Measurements from ENCODE around the gene C8G.
A peak's percentile ranks its signal among the peaks of the same experiment; 100 is the strongest.

Gene C8G

DNA sequence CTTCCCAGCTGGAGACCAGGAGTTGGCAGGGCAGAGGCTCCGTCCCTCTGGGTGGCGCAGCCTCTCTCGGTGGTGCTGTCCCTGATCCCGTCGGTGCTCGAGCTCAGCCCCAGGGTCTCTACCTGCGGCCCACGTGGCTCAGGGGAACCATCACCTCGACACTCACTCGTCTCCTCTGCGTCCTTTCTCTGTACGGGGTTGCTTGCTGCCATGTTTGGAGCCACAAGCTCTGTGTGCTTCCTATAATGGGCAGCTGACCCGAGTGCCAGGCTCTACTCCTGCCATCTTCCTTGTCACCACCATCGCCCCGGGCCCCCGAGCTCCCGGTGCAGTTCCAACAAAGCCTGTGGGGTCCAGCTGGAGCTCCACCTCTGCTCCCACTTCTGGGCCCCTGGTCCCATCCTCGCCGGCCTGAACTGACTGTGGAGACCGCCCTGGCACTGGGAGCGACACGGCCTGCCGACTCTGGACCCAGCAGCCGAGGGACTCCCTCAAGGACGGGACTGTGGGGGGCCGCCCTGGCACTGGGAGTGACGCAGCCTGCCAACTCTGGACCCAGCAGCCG, 5.5 kb upstream of the C8G start:
- Histone ChIP-seq H3K27ac (no peak overlapping the region), H3K4me3 (no peak overlapping the region)

DNA sequence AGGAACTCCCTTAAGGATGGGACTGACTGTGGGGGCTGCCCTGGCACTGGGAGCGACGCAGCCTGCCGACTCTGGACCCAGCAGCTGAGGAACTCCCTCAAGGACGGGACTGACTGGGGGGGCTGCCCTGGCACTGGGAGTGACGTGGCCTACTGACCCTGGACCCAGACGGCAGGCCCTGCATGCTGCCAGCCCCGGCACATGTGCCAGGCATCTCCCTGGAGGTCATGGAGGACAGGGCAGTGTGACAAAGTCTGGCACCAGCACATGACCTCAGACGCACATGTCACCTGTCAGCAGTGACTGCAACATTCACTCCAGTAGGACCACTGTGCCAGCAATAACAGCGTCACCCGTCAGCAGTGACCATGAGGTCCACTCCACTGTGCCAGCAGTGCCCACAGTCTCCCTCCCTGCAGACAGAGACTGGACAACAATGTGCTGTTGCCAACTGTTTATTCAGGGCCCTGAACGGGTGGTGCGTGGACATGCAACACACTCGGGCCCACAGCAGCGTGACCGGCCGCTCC, 5.0 kb upstream of the C8G start:
- Histone ChIP-seq H3K4me3 (no peak overlapping the region), H3K27ac (no peak overlapping the region)

DNA sequence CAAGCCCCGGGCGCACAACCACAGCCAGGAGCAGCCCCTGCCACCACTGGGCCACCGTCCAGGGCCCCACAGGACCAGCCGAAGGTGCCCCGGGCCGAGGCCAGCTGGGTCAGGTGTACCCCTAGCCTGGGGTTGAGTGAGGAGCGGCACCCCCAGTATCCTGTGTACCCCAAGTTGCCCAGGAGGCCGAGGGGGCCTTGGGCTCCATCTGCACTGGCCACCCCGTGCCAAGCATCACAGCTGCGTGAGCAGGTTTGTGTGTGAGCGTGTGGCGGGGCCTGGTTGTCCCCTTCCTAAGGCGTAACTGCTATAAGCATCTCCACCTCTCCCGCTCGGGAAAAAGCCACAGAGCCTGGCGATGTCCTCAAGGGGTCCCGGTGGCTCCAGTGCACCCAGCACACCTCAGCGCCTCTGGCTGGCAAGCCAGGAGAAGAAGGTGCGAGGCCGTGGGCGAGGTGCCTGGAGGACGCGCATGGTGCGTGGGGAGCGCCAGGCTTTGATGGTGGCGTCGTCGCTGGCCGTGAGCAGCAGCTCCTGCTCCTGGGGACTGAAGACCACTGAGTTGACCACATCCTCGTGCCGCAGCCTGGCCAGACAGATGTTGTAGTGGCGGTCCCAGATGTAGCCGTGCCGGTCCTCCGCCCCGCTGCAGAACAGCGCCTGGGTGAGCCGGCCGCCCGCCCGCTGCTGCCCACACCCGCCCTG, 4.4 kb upstream of the C8G start:
- H3K4me3 ChIP-seq: no peak overlapping the region
- no peak overlapping the region for H3K27ac ChIP-seq

DNA sequence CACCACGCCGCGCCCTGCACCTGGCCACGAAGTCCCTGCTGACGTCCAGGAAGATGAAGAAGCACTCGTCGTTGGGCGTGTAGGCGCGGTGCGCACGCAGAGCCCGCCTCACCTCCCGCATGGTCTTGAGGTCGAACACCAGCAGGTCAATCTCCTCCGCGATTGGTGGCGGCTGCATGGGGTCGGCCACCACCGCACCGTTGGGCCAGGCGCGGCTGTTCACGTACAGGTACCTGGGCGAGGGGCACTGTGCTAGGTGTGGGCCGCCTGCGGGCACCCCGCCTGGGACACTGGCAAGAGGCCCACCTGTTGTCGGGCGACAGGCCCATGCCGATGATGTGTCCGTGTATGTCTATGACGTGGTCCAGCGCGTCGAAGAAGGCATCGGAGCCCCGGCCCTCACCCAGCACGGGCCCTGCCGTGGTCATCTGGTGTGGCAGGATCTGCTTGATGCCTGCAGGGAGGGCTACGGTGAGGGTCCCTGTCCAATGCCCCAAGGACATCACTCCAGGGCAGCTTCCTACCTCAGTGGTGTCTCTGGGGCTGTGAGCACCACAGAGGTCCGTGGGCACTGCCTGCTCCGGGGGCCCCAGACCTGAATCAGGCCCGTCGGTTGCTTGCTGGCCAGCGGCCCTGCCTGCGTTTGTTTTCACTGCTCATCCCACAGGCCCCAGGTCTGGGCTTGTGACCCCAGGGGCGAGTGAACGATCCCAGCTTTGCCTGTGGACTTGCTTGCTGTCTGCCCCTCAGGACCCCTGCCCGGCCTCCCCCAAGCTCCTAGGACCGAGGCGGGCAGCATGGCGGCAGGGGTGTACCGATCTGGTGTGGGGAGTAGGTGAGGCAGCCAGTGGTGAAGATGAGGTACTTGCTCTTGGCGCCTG, 3.6 kb upstream of the C8G start:
- Histone ChIP-seq H3K4me3 (no peak overlapping the region), H3K27ac (no peak overlapping the region)

DNA sequence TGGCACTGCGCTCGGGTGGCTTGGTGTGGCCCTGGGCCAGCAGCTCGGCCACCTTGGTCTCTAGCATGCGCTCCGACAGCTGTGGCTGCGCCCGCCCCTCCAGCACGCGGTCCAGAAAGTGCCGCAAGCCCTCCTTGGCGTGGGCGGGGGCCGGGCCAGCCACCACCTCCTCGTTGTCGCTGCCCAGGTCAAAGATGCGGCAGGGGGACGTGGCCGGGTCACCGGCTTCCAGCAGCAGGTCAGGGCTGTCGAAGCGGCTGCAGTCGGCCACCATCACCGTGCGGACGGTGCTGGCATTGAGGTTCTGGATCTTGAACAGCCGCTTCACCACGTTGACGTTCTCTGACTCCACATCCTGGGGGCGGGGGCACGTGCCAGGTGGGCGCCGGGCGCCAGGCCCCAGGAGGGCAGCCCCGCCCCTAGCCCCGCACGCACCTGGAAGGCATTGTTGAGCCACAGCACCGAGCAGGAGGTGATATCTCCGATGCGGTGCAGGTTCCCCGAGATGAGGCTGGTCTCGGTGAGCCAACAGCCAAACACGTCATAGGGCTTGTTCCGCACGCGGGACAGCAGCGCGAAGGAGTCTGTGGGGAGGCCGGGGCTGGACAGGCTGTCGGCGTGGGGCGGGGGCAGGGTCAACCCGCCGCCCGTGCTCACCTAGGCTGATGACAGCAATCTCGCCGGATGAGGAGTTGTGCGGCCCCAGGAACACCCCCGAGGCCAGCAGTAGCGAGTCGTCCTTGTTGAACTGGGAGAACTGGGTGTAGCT, 2.7 kb upstream of the C8G start:
- Histone ChIP-seq H3K27ac (peak overlapping the region in 2 of 21 experiments; percentile 93 to 94), H3K4me3 (peak overlapping the region in 1 of 7 experiments; percentile 87)

DNA sequence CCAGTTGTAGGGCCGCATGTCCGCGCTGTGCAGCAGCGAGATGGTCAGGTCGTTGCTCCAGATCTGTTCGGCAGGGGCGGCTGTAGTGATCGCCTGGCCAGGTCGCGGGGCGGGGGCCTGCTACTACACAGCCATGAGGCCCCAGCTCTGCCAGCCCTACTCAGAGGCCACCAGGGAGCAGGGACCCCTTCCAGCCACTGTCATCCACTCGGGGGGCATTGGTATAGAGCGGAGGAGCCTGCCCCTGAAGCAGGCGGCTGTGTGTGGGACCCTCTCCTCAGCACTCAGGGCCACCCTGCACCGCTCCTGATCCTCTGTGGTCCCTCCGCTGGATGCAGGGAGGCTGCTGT, 2.2 kb upstream of the C8G start:
- H3K4me3 ChIP-seq: peak overlapping the region in 5 of 7 experiments; percentile 81 to 95 (median 88)
- peak overlapping the region in 10 of 21 experiments; percentile 90 to 98 (median 94) for H3K27ac ChIP-seq

DNA sequence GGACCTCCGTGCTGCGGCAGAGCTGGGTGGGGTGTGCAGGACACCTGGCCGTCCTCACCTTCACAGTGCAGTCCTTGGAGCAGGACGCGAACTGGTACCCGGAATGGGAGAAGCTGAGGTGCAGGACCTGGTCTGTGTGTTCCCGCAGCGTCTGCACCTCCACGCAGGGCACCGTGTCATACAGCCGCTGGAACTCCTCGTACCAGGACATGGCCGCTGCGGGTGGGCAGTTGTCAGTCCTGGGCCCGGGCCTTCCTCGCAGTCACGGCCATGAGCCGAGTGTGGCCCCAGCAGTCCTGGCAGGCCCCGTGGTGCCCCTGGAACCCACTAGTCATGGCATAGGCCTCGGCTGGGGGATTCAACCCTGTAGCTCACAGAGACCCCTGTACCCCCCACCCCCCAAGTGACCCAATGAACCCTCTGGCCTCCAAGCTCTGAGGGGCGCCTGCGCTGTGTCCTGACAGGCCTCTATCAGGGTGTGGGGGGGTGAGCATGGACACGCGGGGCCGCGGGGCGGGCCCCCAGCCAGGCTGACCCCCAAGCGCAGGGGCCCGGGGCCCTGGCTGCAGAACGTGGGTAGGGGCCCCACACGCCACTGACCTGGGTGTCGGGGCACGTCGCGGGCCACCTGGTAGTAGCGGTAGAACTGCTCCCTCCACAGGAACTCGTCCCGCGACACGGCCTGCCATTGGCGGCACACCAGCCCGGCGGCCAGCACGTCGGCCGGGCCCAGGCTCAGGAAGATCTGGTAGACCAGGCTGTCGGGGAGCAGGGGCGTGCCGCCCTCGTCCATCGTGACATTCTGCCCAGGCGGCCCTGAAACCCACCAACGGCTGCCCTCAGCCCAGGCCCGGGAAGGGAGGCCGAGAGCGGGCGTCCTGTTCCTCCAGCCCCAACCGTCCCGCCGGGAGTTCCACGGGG, 1.5 kb upstream of the C8G start:
- peak overlapping the region; percentile 74 to 98 (median 93) for H3K27ac ChIP-seq
- peak overlapping the region; percentile 70 to 99 (median 88) for H3K4me3 ChIP-seq

DNA sequence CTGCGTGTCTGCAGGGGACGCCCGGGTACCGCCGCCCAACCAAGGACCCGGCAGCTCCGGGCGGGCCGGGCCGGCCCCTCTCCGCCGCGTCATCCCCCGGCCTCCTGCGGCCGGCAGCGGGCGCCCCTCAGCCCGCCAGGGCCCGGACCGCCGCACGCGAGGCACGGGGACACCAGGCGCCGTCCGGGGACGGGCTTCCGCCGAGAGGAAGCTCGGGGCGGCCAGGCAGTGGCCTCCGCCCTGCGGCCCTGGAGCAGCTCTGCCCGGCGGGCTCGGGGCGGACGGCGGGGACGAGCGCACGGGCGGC, 878 bp upstream of the C8G start:
- Histone ChIP-seq H3K4me3 (peak overlapping the region; percentile 70 to 99 (median 88)), H3K27ac (peak overlapping the region; percentile 74 to 98 (median 93))

DNA sequence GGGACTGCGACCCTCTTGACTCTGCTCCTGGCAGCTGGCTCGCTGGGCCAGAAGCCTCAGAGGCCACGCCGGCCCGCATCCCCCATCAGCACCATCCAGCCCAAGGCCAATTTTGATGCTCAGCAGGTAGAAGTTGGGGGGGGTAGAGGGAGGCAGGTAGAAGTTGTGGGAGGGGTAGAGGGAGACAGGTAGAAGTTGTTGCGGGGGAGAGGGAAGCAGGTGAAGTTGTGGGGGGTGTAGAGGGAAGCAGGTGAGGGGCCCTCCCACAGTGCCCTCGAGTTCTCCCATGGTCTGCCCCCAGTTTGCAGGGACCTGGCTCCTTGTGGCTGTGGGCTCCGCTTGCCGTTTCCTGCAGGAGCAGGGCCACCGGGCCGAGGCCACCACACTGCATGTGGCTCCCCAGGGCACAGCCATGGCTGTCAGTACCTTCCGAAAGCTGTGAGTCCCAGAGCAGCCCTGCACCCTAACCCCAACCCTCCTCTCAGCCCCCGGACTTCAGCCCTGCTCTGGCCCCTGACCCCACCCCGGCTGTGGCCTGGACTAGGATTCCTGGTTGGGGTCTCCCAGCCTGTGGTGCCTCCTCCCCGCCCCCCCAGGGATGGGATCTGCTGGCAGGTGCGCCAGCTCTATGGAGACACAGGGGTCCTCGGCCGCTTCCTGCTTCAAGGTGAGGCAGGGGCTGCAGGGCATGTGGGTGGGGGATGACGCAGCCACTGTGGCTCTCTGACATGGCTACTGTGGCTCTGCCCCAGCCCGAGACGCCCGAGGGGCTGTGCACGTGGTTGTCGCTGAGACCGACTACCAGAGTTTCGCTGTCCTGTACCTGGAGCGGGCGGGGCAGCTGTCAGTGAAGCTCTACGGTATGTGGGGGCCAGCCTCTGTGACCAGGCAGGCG, 537 bp downstream of the C8G start:
- H3K4me3 ChIP-seq: no peak overlapping the region
- H3K27ac ChIP-seq: no peak overlapping the region

DNA sequence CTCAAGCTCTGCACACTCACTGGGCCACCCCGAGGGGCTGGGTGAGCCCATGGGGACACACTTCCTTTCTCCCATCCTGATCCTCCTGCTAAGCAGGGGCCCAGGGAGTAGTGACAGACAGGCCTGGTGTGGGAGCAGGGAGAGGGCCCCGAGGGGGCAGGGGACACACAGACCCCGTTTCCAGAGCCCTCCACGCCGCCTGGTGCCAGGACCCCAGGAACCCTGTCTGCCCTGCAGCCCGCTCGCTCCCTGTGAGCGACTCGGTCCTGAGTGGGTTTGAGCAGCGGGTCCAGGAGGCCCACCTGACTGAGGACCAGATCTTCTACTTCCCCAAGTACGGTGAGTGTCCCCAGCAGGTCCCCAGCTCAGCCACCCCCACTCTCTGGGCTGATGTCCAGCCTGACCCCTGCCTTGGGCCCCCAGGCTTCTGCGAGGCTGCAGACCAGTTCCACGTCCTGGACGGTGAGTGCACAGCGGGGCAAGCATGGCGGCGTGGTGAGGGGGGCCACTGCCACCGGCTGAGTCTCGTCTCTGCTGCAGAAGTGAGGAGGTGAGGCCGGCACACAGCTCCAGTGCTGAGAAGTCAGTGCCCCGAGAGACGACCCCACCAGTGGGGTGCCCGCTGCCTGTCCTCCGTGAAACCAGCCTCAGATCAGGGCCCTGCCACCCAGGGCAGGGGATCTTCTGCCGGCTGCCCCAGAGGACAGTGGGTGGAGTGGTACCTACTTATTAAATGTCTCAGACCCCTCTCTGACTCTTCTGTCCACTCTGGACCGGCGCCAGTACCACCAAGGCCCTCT, 1.4 kb downstream of the C8G start:
- no peak overlapping the region for H3K4me3 ChIP-seq
- peak overlapping the region in 1 of 21 experiments; percentile 14 for H3K27ac ChIP-seq

DNA sequence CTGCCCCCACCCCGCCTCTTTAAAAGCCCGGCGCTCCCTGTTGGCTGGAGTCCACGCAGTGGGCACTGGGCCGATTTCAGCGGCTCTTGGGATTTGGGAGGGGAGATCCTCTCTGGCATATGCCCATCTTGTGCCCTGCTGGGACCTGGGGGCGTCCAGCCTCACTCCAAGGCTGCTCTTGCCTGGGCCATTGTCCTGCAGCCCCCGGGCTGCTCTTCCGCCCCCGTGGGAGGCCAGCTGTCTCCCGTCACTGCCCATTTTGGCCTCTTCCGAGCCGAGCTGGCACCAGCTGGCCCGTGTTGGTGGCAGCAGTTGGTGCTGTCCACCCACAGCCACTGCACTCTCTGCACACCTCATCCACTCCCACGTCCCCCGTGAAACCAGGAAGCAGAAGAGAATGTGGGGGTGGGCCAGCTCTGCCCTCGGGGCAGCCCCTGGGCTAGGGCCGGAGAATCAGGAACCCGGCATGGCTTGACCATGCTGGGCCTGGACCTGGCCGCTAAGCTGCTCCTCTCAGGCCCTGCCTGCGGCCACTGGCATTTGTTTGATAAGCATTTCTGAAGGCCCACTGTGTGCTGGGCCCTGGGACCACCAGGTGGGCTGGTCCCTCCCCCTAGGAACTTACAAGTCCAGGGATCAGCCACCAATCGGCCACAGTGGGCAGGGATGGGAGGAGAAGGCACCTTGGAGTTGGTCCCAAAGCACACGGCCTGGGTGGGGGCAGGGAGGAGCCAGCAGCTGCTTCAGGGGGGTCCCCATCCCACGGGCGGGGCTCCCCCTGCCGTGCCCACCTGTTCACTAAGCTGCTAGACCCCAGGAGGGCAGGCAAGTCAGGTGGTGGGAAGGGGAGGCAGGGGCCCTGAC, 2.2 kb downstream of the C8G start:
- H3K27ac ChIP-seq: peak overlapping the region in 3 of 21 experiments; percentile 14 to 63 (median 38)
- H3K4me3 ChIP-seq: no peak overlapping the region

DNA sequence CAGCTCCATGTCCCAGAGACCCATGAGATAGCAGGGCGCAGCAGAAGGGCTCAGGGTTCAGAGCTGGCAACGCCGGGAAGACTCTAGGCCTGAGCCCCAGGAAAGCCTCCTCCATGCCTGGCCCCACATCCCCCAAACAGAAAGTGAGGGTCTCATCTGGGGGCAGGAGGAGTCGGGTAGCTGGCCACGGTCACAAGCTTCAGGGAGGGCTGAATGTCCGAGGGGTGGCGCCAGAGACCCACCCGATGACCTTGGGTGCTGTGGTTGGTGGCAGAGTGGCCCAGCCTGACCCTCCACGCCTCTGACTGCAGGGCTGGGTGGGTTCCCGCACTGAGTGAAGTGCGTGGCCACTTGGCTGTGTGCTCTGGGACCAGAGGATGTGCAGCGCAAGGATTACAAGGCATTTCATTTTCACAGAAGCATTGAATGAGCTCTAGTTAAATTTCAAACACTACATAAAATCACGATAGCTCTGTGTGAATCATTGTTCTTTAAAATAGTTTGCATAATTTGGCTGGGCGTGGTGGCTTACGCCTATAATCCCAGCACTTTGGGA, 3.0 kb downstream of the C8G start:
- H3K27ac ChIP-seq: peak overlapping the region in 2 of 21 experiments; percentile 38 to 63

DNA sequence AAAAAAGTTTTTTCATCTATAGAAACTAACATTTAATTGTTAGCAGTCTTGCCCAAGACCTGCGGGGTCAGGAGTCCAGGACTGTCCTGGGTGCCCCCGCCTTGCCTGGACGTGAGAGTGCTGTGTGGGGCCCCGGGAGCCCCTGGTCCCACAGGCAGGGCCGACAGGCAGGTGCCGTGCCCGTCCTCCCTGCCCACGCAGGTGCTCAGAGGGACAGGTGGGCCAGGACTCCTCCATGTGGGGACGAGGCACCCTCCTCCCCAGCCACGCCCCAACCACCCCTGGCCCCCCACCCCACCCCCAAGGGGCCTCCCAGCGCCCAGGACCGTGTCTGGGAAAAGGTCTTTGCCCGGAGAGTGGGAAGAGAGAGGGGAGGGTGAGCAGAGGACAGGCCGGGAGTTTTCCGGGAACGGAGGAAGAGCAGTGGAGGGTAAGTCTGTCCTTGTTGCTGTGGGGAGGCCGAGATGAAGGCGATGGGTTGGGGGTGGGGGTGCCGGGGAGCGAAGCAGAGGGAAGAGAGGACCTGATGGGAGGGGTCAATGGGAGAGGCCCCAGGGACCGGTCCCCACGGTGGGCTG, 4.3 kb downstream of the C8G start:
- Histone ChIP-seq H3K4me3 (peak overlapping the region; percentile 39 to 70 (median 56)), H3K27ac (peak overlapping the region in 20 of 21 experiments; percentile 57 to 97 (median 84))

More for the DNA sequence above, 3.0 kb downstream of the C8G start:
- H3K4me3 ChIP-seq: no peak overlapping the region

DNA sequence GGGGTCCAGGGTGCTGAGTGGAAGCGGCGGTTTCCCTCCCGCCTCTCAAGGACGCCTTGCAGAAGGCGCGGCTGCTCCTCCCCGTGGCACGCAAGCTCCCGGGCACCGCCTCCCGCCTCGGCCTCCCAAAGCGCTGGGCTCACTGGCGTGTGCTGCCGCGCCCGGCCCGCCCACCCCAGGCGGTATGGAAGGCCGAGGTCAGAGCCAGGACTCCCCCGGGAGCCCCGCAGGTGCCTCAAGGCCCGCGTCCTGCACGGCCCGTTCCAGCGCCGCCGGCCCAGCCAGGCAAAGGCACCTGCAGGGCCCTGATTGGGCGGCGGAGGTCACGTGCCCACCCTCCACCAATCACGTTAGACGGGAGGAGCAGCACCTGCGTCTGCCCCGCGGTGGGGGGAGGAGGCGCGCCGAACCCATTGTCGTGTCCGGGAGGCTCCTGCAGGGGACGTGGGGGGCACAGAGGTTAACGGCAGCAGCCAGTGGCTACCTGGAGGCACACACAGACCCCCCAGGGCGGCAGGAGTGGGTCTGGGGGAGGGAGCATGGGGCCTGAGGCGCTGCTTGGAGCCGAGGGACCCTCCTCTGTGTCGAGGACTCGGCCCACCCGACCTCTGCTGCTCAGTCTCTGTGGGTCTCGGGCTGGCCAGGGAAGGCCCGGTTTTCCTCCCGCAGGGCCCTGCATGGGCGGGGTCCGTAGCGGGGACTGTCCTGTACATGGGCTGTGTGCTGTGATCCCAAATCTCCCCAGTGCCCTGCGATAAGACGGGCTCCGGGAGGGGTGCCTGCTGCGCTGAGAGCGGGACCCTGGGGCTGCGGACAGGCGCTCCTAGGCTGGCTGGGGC, 5.0 kb downstream of the C8G start:
- Histone ChIP-seq H3K27ac (peak overlapping the region in 20 of 21 experiments; percentile 57 to 97 (median 84)), H3K4me3 (peak overlapping the region; percentile 39 to 70 (median 56))
